HG03432 (cell line): ENCODE measurements around the gene CNOT6L.

Experiments used
- ATAC-seq: cut with Tn5 transposase; IDR thresholded peaks from one replicate; pipeline ENCODE4 v1.9.1; 2021; ENCODE audit warnings: mild to moderate bottlenecking, moderate library complexity; ENCODE audit not compliant: unreplicated experiment

CNOT6L gene

DNA sequence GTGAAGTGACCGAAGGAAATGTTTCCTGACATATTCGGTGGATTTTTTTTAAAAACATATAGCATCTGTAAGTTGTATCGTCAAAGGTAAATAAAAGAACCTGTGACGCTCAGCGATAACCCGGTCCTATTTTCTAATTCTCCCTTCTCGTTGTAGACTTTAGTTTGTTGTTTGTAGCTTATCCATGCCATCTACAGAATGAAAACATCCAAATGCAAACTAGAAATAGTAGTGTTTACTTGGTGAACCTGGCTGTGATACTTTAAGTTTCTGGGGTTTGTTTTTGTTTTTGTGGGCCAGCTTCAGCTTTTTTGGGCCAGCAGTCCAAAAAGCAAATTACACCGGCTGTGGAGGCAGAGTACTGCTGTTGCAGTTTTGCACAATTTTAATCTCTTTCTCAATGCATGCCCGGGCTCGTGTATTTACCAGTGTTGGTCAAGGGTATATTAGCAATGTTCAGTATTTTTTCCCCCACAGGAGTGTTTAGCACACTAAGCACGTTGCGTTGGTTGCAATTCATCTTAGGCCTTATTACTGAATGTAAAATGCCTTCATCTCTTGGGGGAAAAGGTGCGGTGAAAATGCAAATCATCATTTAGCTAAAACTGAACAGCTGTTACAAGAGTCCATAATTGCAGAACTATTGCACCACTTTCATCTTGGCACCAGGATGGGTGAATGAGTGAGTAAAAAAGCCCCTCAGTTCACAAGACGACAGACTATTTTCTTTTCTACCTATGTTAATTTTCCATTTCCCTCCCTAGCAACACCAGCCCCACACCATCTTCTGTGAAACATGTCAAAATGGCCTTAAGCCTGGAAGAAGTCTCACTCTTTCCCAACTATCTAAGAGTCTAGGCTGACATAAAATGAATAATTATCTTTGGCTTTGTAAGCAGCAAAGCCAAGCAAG lies 1.7 kb upstream of the CNOT6L start:
- no peak for ATAC-seq

DNA sequence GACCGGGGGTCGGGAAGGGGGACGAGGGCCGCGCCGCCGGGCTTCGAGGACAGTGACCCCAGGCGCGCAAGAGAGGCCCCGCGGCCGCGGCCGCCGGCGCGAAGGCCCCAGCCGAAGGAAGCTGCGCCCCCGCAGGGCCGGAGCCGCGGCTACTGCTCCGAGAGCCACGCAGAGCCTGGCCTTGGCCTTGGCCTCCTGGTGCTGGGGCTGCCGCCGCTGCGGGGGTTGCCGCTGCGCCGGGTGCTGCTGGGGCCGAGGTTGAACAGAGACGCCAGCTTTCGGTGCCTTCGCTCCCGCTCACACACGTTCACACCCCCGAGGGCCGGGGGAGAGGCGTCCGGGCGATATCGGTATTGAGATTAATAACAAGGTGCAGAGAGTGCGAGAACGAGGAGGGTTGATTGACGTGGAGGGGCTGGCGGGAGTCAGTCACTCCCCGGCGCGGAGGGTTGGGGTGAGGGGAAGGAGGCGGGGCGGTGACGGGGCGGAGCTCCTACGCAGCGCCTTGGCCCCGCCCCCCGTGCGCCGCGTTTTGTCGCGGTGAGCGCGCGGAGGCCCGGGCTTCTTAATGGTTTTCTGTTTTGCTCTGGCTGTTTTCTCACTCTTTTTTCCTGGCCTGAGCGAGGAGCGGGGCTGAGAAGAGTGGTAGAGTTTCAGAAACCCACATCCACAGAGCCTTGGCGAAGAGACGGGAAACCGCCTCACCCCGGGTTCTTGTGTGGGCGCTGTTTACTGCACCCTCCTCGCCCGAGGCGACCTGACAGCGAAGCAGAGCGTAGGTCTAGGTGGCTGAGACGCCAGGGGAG lies 878 bp upstream of the CNOT6L start:
- peak; percentile 85 for ATAC-seq

DNA sequence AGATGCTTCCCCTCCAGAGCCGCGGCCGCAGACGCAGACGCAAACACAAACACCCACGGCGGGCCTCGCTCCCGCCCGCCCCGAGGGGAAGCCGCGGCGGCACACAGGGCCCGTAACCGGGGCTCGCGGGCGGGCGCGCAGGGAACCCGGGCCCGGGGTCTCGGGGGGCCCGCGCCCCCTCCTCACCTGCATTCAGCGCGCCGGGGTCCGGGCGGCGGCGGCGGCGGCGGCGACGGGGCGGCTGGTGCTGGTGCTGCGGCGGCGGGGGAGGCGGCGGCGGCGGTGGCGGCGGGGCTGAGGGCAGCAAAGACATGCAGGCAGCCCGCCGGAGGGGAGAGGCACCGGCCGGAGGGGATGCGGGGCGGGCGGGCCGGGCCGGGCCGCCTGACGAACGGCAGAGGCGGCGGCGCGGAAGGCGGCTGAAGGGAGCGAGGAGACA lies 255 bp upstream of the CNOT6L start:
- peak; percentile 28 for ATAC-seq

DNA sequence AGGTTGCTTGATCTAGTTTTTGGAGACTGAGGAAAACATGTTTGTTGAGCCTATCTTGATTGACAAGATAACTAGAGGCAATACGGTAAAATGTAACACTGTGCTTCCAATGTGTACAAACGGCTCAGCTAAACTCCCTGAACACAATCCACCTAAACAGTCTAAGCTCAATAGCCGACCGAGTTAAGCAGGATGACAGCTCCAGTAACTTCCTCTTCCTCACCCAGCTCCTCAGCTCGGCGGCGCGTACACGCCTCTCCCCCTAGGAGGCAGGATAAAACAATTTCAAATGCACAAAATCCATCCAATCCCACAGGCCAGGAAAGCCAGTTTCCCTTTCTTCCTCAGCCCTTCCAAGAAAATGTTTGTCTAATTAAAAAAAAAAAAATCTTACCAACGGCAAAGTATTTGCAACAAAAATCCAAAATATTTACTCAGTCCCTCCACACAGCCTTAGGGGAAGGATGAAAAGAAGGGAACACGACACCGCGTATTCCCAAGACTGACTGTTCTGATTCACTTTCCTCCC lies 1.0 kb downstream of the CNOT6L start:
- ATAC-seq = peak; percentile 17

DNA sequence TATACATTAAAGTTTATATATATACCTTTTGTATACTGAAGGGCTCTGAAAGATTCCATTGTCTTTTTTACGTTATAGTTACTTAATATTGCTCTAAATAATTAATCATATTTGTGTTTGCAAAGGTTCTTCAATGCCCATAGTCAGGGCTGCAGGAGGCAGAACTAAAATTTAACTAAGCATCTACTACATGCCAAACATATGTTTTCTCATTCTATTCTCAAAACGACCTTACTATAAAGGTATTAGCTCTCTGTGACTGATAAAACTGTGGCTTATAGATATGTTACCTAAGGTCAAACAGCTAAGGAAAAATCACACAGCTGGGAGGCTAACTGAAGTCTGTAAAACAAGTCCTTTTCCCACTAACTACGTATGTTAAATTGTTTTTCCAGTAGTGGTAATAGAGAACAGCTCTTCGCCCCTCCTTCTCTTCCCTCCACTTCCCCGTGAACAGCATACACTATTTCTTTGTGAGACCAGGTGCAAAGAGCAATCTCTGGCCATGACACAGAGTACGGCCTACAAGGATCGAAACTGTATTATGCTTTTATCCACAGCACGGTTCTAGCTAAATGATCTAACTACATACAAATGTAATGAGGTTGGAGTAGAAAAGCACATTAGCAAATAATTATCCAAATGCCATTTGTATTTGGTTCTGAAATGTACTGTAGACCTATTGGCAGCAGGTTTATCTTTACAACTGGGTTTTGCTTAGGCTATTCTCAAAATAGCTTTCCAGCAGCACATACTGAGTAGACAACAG lies 1.7 kb downstream of the CNOT6L start:
- no peak for ATAC-seq

DNA sequence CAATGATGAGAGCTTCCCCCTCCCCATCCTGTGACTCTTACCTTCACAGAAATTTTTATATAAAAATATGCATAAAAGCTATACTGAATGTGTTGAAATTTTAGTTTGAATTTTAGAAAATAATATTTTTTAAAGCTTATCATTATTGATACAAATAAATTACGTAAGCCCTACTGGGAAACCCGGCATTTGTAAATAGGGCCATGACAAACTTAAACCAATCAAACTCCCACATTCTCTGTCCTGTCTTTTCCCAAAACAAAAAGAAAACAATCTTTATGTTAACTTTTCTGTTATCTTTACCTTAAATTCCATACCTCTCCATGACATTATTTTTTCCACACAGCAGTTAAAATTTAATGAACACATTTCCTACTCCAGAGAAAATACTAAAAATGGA lies 2.6 kb downstream of the CNOT6L start:
- ATAC-seq = no peak

DNA sequence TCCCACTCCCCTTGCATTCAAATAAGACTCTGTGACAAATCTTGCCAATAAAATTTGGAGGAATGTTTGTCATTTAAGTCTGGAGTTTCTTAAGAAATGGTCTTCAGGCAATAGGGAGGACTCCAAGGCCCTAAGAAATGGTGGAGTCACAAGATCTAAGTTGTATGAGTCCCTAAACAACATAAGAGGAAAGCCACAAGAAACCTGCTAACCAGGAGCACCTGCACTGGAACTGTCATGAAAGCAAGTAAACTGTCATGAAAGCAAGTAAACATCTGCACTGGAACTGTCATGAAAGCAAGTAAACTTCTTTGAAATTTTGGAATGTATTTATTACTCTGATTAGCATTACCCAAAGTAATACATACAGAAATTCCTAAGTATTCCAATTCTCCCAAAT lies 3.5 kb downstream of the CNOT6L start:
- ATAC-seq = no peak

DNA sequence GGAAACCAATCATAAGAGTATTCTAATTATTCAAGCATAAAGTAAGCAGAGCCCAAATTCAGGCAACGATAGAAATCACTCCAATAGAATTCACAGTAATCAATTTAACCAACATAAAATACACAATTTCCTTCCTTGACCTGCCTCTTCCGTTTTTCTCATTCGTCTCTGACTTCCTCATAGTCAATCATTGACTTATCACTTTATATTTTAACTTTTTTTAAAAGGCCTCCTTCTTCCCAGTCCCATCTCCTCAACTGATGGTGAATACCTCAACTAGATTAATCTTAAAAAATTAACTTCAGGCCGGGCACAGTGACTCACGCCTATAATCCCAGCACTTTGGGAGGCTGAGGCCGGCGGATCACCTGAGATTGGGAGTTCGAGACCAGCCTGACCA lies 13.3 kb downstream of the CNOT6L start:
- ATAC-seq = no peak

DNA sequence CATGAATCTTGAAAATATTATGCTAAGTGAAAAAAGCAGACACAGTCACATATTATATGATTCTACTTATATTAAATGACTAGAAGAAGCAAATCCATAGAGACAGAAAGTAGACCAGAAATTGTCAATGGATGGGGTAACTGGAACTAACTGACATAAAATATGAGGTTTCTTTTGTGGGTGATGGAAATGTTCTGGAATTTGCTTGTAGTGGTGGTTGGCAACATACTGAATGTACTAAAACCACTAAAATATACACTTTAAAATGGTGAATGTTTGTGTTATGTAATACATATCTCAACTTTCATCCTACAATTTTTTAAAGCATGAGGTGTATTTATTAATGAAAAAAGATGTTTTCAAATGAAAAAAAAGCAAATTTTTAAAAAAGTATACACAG lies 14.7 kb downstream of the CNOT6L start:
- no peak for ATAC-seq

DNA sequence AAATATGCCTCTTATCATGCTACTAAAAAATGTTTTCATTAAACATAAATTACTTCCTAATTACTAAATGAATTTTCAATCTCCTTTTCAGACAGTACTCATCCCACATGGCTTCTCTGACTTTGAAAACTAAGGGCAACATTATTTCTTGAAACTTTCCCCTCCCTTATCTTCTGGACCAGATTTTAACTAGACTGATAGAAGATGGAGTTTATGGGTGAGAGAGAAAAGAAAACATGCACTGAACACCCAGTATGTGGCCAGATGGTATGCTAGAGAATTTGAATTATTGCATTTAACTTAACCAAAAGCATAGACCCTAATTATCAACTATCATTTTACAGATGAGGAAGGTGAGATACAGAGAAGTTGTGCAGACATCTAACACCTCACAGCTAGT lies 16.8 kb downstream of the CNOT6L start:
- no peak for ATAC-seq

DNA sequence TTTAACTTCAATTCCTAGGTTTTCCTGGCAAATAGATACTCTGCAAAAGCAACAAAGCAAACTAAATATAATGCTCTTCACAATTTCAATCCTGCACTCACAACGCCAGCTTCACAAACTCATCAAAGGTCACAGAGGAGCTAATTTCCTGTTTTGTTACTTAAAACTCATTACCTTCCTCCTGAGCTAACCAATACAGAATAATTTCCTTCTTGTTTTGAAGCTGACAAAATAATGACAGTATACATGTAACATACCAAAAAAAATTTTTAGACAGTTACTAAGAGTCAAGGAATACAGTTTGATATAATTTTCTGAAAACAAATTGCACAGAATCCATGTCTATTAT lies 17.9 kb downstream of the CNOT6L start:
- no peak for ATAC-seq

DNA sequence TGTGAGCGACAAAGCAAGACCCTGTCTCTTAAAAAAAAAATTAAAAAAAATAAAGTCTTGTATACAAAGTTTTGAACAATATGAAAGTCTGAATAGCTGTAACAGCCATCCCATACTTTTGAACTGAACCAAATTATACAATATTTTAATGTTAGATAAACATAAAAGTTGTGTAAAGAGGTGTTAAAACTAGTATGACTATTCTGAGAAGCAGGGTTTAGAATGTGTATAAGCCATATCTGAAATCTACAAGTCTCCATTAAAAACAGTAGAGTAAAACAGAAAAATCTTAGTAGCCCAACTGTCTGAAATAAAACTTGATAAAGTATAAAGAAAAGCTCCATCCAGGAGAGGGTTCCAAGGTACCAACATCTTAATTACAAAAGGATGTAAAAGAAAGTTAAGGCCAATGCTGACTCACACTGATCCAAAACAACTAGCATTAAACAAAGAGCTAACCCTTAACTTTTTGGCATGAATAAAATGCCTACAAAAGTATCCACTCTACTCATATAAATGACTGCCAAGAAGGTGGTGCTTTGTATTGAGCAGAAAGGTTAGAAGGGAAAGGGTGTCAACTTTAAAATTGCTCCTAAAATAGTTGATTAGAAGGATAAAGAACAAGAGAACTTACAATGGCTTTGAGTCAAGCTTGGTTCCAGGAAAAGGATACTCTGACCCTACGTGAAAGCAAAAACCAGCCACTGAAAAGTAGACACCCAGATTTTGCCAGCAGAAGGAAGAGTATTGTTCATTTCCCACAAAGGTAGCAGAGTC lies 18.5 kb downstream of the CNOT6L start:
- ATAC-seq = no peak

DNA sequence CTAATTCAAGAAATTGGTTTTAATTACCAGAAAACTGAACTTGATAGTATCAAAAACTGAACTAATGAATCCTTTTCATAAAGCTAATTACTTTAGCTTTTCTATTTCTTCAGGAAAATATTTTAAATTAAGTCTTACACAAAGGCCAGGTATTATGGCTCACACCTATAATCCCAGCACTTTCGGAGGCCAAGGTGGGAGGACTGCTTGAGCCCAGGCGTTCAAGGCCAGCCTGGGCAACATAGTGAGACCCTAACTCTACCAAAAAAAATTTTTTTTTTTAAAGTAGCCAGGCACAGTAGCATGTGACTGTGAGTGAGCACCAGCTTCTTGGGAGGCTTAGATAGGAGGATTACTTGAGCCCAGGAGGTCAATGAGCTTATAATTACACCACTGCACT lies 19.1 kb downstream of the CNOT6L start:
- no peak for ATAC-seq

DNA sequence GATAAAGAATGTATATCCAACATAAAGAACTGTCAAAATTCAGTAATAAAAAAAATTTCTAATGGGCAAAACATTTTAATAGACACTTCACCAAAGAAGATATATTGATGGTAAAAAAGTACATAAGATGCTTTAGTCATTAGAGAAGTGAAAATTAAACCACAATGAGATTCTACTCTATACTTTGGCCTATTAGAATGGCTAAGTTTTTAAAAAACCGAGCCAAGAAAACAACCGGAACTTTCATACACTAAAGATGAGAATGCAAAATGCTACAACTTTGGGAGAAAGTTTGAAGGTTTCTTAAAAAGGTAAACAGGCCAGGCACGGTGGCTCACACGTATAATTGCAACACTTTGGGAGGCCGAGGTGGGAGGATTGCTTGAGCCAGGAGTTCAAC lies 20.8 kb downstream of the CNOT6L start:
- no peak for ATAC-seq

DNA sequence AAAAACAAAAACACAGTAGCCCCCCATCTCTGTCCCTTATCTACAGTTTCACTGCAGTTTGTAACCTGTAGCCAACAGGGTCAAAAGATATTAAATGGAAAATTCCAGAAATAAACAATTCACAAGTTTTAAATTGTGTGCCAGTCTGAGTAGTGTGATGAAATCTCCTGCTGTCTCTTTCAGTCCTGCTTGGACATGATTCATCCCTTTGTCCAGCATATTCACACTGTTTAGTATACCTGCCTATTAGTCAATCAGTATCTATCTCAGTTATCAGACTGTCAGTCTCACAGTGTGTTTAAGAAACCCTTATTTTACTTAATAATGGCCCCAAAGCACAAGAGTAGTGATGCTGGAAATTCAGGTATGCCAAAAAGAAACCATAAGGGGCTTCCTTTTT lies 21.9 kb downstream of the CNOT6L start:
- no peak for ATAC-seq

DNA sequence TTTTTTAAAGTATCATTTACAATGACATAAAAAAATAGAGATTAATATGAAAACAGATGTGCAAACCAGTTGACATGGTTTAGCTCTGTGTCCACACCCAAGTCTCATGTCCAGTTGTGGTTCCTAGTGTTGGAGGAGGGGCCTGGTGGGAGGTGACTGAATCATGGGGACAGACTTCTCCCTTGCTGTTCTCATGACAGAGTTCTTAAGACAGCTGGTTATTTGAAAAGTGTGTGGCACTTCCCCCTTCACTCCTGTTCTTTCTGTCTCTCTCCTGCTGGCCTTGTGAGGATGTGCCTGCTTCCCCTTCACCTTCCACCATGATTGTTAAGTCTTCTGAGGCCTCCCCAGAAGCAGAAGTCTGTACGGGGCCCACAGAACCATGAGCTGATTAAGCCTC lies 23.8 kb downstream of the CNOT6L start:
- ATAC-seq = no peak

DNA sequence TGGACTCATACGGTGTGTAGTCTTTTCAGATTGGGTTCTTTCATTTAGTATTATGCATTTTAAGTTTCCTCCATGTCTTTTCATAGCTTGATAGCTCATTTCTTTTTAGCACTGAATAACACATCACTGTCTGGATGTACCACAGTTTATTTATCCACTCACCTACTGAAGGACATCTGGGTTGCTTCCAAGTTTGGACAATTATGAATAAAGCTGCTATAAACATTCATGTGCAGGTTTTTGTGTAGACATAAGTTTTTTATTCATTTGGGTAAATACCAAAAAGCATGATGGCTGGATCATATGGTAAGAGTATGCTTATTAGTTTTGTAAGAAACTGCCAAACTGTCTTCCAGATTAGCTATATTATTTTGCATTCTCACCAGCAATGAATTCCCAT lies 29.0 kb downstream of the CNOT6L start:
- no peak for ATAC-seq

DNA sequence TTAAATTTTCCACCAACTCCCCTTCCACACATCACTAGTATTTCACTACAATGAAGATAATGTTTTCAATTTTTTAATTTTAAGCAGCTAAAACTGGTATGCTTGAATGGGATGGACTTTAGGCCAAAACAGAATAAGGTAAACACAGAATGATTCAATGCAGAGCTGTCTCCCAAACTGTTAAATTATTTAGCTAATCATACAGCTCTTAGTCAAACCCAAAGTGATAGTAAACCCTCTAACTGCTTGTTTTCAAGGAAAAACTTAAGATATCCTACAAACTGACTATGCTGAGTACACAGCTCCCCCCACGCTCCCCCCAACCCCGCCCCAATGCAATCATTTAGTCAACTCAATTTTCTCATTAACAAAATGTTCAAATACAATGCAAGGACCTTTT lies 30.2 kb downstream of the CNOT6L start:
- no peak for ATAC-seq

DNA sequence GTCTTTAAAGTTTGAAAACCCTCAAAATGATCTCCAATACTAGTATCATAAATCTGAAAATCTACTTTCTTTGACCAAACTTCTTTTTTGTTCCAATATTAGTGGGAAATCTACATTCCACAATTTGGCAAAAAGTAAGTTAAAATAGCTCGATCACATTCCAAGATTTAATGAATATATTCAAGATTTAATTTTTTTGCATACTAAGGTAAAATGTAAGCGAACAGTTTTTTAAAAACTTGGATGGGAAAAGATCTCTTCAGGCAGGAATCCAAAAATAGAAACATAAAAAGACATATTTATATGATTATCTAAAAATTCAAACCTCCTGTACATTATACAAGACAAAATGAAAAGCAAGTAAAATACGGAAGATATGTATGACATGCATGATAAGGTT lies 31.2 kb downstream of the CNOT6L start:
- no peak for ATAC-seq

DNA sequence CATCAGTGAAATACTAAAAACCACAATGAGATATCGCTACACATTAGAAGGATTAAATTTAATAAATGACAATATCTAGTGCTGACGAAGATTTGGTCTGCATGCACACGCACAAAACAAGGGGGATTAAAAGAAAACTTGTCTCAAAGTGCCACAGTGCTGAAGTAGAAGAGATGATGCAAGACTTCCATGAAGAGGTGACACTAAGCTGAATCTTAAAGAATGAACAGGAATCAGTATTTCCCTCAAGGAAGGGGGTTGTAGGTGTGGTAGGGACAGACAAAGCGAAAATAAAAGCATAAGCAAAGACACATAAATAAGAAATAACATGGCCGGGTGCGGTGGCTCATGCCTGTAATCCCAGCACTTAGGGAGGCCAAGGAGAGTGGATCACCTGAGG lies 33.5 kb downstream of the CNOT6L start:
- ATAC-seq = no peak
